ENCODE data around the gene FRMPD4. TPM values are rescaled to one million over a fixed set of nuclear protein-coding genes. Genes with fewer than 3 reads are reported as not detected.

Gene FRMPD4
- total and polyA plus RNA-seq, 2 experiments from 2014 or later, result 0.60 to 1.5 TPM

GRCh38 chrX:12412561-12412960, 274.3 kb downstream of the FRMPD4 start:
- DNase-seq (ENCODE audit: low read depth in 1 of 2, low spot score in 1 of 2), result no peak
- TF ChIP-seq CTCF (IDR thresholded peaks at IDR 0.05; ENCODE audit: low read depth, low read length), result no peak
- H3K9me3 ChIP-seq (ENCODE audit: low read depth), result peaks cover 2% of the 10 kb centered on the region

DNA sequence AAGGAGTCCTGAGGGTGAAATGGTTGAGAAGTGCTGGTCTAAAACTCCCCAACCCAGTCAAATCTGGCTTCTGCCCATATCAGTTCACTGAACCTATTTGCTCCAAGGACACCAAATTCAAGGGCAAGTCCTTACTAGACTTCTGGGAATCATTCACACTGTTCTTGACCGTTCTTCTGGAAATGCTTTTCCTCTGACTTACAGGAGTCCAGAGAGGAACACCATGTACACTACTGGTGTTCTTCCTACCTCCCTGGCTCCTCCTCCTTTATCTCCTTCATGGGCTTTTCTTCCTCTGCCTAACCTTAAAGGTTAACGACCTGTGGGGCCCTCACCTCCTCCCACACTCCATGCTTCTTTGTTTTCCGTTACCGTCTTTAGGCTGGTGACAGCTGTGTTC, 281.3 kb downstream of the FRMPD4 start:
- no peaks in the 10 kb centered on the region for H3K27me3 ChIP-seq

More at GRCh38 chrX:12412561-12412960, 274.3 kb downstream of the FRMPD4 start:
- no peaks in the 10 kb centered on the region for H3K27me3 ChIP-seq
- no peaks in the 10 kb centered on the region for H3K36me3 ChIP-seq
- no peaks in the 10 kb centered on the region for H3K4me1 ChIP-seq (ENCODE audit: low read depth)
- H3K27ac ChIP-seq, result no peak overlapping the region
- H3K4me3 ChIP-seq, result no peak overlapping the region

GRCh38 chrX:12421918-12422317, 283.6 kb downstream of the FRMPD4 start:
- no peaks in the 10 kb centered on the region for H3K27me3 ChIP-seq
- TF ChIP-seq CTCF (IDR thresholded peaks at IDR 0.05; ENCODE audit: low read depth, low read length), result no peak
- no peak overlapping the region for H3K27ac ChIP-seq
- no peaks in the 10 kb centered on the region for H3K4me1 ChIP-seq (ENCODE audit: low read depth)
- no peak overlapping the region for H3K4me3 ChIP-seq
- peak in 1 of 2 donors; percentile 32 for DNase-seq (ENCODE audit: low read depth in 1 of 2, low spot score in 1 of 2)
- no peaks in the 10 kb centered on the region for H3K9me3 ChIP-seq (ENCODE audit: low read depth)
- no peaks in the 10 kb centered on the region for H3K36me3 ChIP-seq

More for the DNA sequence above, 281.3 kb downstream of the FRMPD4 start:
- H3K9me3 ChIP-seq (ENCODE audit: low read depth), result no peaks in the 10 kb centered on the region
- TF ChIP-seq CTCF (IDR thresholded peaks at IDR 0.05; ENCODE audit: low read depth, low read length), result no peak
- no peak for DNase-seq (ENCODE audit: low read depth in 1 of 2, low spot score in 1 of 2)
- no peak overlapping the region for H3K27ac ChIP-seq
- no peak overlapping the region for H3K4me3 ChIP-seq
- H3K36me3 ChIP-seq, result no peaks in the 10 kb centered on the region
- H3K4me1 ChIP-seq (ENCODE audit: low read depth), result no peaks in the 10 kb centered on the region

- Histone ChIP-seq H3K36me3 (no peaks in the 10 kb centered on the region), H3K4me1 (ENCODE audit: low read depth) (no peaks in the 10 kb centered on the region), H3K27ac (no peak overlapping the region), H3K27me3 (no peaks in the 10 kb centered on the region), H3K9me3 (ENCODE audit: low read depth) (no peaks in the 10 kb centered on the region), H3K4me3 (no peak overlapping the region)
- TF ChIP-seq CTCF (IDR thresholded peaks at IDR 0.05; ENCODE audit: low read depth, low read length), result no peak
- no peak for DNase-seq (ENCODE audit: low read depth in 1 of 2, low spot score in 1 of 2)
Measured at GRCh38 chrX:12423346-12423745, 285.1 kb downstream of the FRMPD4 start.

GRCh38 chrX:12425496-12425895, 287.2 kb downstream of the FRMPD4 start:
- Histone ChIP-seq H3K27me3 (no peaks in the 10 kb centered on the region), H3K4me1 (ENCODE audit: low read depth) (no peaks in the 10 kb centered on the region), H3K36me3 (no peaks in the 10 kb centered on the region), H3K27ac (no peak overlapping the region), H3K9me3 (ENCODE audit: low read depth) (no peaks in the 10 kb centered on the region), H3K4me3 (no peak overlapping the region)
- no peak for TF ChIP-seq CTCF (IDR thresholded peaks at IDR 0.05; ENCODE audit: low read depth, low read length)
- DNase-seq (ENCODE audit: low read depth in 1 of 2, low spot score in 1 of 2), result peak in 1 of 2 donors; percentile 63

DNA sequence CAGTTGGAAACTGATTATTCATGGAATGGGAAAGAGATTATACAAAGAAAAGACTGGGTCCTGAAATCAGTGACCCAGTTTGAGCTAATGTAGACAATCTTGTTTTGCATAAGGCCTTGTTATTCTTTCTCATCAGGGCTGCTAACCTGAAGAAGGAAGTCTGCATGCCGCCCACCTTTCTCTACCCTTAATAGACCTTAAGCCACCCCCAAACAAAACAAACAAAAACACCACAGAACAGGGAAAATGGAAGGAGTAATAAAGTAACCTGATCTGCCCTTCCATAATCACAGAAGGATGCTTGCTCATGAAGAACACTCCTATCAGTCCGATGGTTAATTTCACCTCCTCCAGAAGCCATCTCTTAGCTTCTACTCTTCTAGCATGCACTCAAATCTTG, 288.1 kb downstream of the FRMPD4 start:
- Histone ChIP-seq H3K4me1 (ENCODE audit: low read depth) (no peaks in the 10 kb centered on the region), H3K27me3 (no peaks in the 10 kb centered on the region), H3K4me3 (no peak overlapping the region), H3K27ac (no peak overlapping the region), H3K36me3 (no peaks in the 10 kb centered on the region), H3K9me3 (ENCODE audit: low read depth) (no peaks in the 10 kb centered on the region)
- DNase-seq (ENCODE audit: low read depth in 1 of 2, low spot score in 1 of 2), result no peak
- TF ChIP-seq CTCF (IDR thresholded peaks at IDR 0.05; ENCODE audit: low read depth, low read length), result no peak

All from cardiac muscle cell (in vitro differentiated cells and primary cell).